ENCODE data around the gene SIDT2. TPM values are rescaled to one million over a fixed set of nuclear protein-coding genes. Genes with fewer than 3 reads are reported as not detected.

SIDT2 gene
- total RNA-seq, 4 donors from 2014 or later = 42.6 to 130 (median 74.7) TPM

GRCh38 chr11:117187799-117188481 is 9.4 kb downstream of the SIDT2 start:
- Histone ChIP-seq H3K27ac (peak overlapping the region; percentile 5), H3K36me3 (peaks cover 72% of the 10 kb centered on the region), H3K27me3 (no peaks in the 10 kb centered on the region), H3K4me3 (no peak overlapping the region), H3K9me3 (no peaks in the 10 kb centered on the region), H3K4me1 (peaks cover 18% of the 10 kb centered on the region)
- peak in 1 of 2 donors; percentile 56 for DNase-seq (ENCODE audit: low spot score in 2 of 2)
- TF ChIP-seq EP300 (IDR thresholded peaks at IDR 0.05) (no peak), POLR2AphosphoS5 (IDR thresholded peaks at IDR 0.05) (no peak), POLR2A (IDR thresholded peaks at IDR 0.05) (no peak), CTCF (IDR thresholded peaks at IDR 0.05) (no peak)
- 96% methylated on average over 15 of the region's 16 CpGs for WGBS

- DNase-seq (ENCODE audit: low spot score in 2 of 2) = peak in 1 of 2 donors; percentile 66
- peaks cover 77% of the 10 kb centered on the region for H3K36me3 ChIP-seq
- 97% methylated on average over 20 of the region's 20 CpGs for WGBS
- H3K4me3 ChIP-seq = no peak overlapping the region
- peaks cover 14% of the 10 kb centered on the region for H3K4me1 ChIP-seq
- no peaks in the 10 kb centered on the region for H3K9me3 ChIP-seq
- TF ChIP-seq POLR2AphosphoS5 (IDR thresholded peaks at IDR 0.05) (no peak), POLR2A (IDR thresholded peaks at IDR 0.05) (no peak), CTCF (IDR thresholded peaks at IDR 0.05) (no peak), EP300 (IDR thresholded peaks at IDR 0.05) (no peak)
- peak overlapping the region; percentile 5 for H3K27ac ChIP-seq
- no peaks in the 10 kb centered on the region for H3K27me3 ChIP-seq
These were observed 10.1 kb downstream of the SIDT2 start for GRCh38 chr11:117188620-117189081.

- Histone ChIP-seq H3K4me1 (peaks cover 12% of the 10 kb centered on the region), H3K36me3 (peaks cover 80% of the 10 kb centered on the region), H3K27ac (peak overlapping the region; percentile 16), H3K27me3 (no peaks in the 10 kb centered on the region), H3K9me3 (no peaks in the 10 kb centered on the region), H3K4me3 (no peak overlapping the region)
- 91% methylated on average over 19 of the region's 22 CpGs for WGBS
- peak in 1 of 2 donors; percentile 65 for DNase-seq (ENCODE audit: low spot score in 2 of 2)
- no peak for TF ChIP-seq POLR2AphosphoS5 (IDR thresholded peaks at IDR 0.05)
- no peak for TF ChIP-seq POLR2A (IDR thresholded peaks at IDR 0.05)
- TF ChIP-seq EP300 (IDR thresholded peaks at IDR 0.05) = no peak
- TF ChIP-seq CTCF (IDR thresholded peaks at IDR 0.05) = no peak
These were observed 10.8 kb downstream of the SIDT2 start for GRCh38 chr11:117189191-117189940.

GRCh38 chr11:117189941-117190544 is 11.5 kb downstream of the SIDT2 start:
- H3K27ac ChIP-seq = no peak overlapping the region
- H3K27me3 ChIP-seq = no peaks in the 10 kb centered on the region
- peaks cover 83% of the 10 kb centered on the region for H3K36me3 ChIP-seq
- peaks cover 12% of the 10 kb centered on the region for H3K4me1 ChIP-seq
- no peak overlapping the region for H3K4me3 ChIP-seq
- TF ChIP-seq CTCF (IDR thresholded peaks at IDR 0.05) = no peak
- no peak for TF ChIP-seq EP300 (IDR thresholded peaks at IDR 0.05)
- TF ChIP-seq POLR2A (IDR thresholded peaks at IDR 0.05) = no peak
- TF ChIP-seq POLR2AphosphoS5 (IDR thresholded peaks at IDR 0.05) = no peak
- DNase-seq (ENCODE audit: low spot score in 2 of 2) = peak in 1 of 2 donors; percentile 35
- no peaks in the 10 kb centered on the region for H3K9me3 ChIP-seq
- 55% methylated on average over 6 of the region's 8 CpGs for WGBS
